B cell (primary cell): Measurements from ENCODE around the gene SMIM7. TPM values are rescaled to one million over a fixed set of nuclear protein-coding genes. Genes with fewer than 3 reads are reported as not detected.

Experiments used
- ATAC-seq: fragments of 200-7000 bp; cut with Tn5 transposase; one replicate; pipeline ENCODE4 v1.10.0; 2021; ENCODE audit warnings: low read depth, mild to moderate bottlenecking, moderate number of reproducible peaks, moderate library complexity
- CTCF ChIA-PET: fragments of 350-600 bp; sonication (Branson Sonifier 250); formaldehyde crosslinking; loops from one replicate; lab custom pipeline; 2021; ENCODE audit warnings: antibody characterized with exemption, inconsistent platforms; lab: Charles Lee
- POLR2A ChIA-PET: fragments of 350-600 bp; sonication (Branson Sonifier 250); formaldehyde crosslinking; loops from one replicate; lab custom pipeline; 2021; ENCODE audit warnings: antibody characterized with exemption; lab: Charles Lee
- DNase-seq: peaks from one replicate; pipeline ENCODE4 v3.0.0; 2013
- H2AFZ ChIP-seq: 2 replicates; pipeline ENCODE4 v1.6.1; 2012; ENCODE audit warnings: mild to moderate bottlenecking, low read depth, low read length; ENCODE audit not compliant: insufficient read depth, poor library complexity, severe bottlenecking
- H3K27ac ChIP-seq, 2 donors: 1 replicate in 1 of 2; 2 replicates in 1 of 2; pipeline ENCODE4 v1.5.1; 2012 to 2013; ENCODE audit warnings: low read length in 2 of 2, mild to moderate bottlenecking in 2 of 2, moderate library complexity in 1 of 2
- H3K27me3 ChIP-seq, 4 experiments: fragments of 200-600 bp in 1 of 4; sonication (generic) in 1 of 4; replicated peaks in 1 of 4; 1 replicate in 2 of 4; 2 replicates in 2 of 4; pipeline versions ENCODE4 v1.6.1 to v1.7.0; 2013 to 2016; ENCODE audit warnings: low read length in 3 of 4, mild to moderate bottlenecking in 2 of 4, mixed read lengths in 1 of 4, moderate library complexity in 1 of 4; ENCODE audit not compliant: insufficient read depth in 4 of 4, control insufficient read depth in 3 of 4; ENCODE audit errors: control extremely low read depth in 1 of 4
- H3K36me3 ChIP-seq, 2 experiments: replicated peaks in 1 of 2; 1 replicate in 1 of 2; 2 replicates in 1 of 2; pipeline versions ENCODE4 v1.6.1 to v1.7.1; 2013; ENCODE audit warnings: low read length in 1 of 2; ENCODE audit not compliant: insufficient read depth in 2 of 2, control insufficient read depth in 1 of 2; ENCODE audit errors: control extremely low read depth in 1 of 2, extremely low read depth in 1 of 2
- H3K4me1 ChIP-seq, 2 donors: fragments of 200-600 bp in 1 of 2; sonication (generic) in 1 of 2; 1 replicate in 1 of 2; 2 replicates in 1 of 2; pipeline versions ENCODE4 v1.5.1 to v1.6.1; 2013 to 2017; ENCODE audit warnings: low read length in 2 of 2; ENCODE audit not compliant: control insufficient read depth in 2 of 2, insufficient read depth in 2 of 2
- H3K4me2 ChIP-seq: replicated peaks from 2 replicates; pipeline ENCODE3; 2012; ENCODE audit warnings: mild to moderate bottlenecking, low read depth, low read length; ENCODE audit not compliant: poor library complexity, severe bottlenecking
- H3K4me3 ChIP-seq, 5 experiments: fragments of 200-600 bp in 1 of 5; sonication (generic) in 1 of 5; 1 replicate in 3 of 5; 2 replicates in 2 of 5; pipeline versions ENCODE4 v1.5.1 to v1.7.0; 2011 to 2016; ENCODE audit warnings: low read length in 4 of 5, mild to moderate bottlenecking in 4 of 5, low read depth in 2 of 5, control low read depth in 1 of 5, moderate library complexity in 1 of 5; ENCODE audit not compliant: insufficient read depth in 1 of 5; ENCODE audit errors: control extremely low read depth in 1 of 5, extremely low read depth in 1 of 5
- H3K79me2 ChIP-seq: fragments of 200-600 bp; sonication (generic); one replicate; pipeline ENCODE4 v1.6.0; 2016; ENCODE audit warnings: low read length; ENCODE audit not compliant: control insufficient read depth, insufficient read depth
- H3K9ac ChIP-seq: fragments of 200-600 bp; sonication (generic); 2 replicates; pipeline ENCODE4 v1.6.1; 2017; ENCODE audit warnings: mild to moderate bottlenecking, low read length, moderate library complexity
- H3K9me3 ChIP-seq, 3 donors: one replicate each; pipeline versions ENCODE4 v1.6.1 to v1.7.1; 2013; ENCODE audit warnings: low read length in 2 of 3; ENCODE audit not compliant: control insufficient read depth in 2 of 3, insufficient read depth in 1 of 3; ENCODE audit errors: control extremely low read depth in 1 of 3
- H4K20me1 ChIP-seq: 2 replicates; pipeline ENCODE4 v1.6.0; 2012; ENCODE audit warnings: mild to moderate bottlenecking, low read length; ENCODE audit not compliant: insufficient read depth, control insufficient read depth, poor library complexity, severe bottlenecking
- H3K27ac Mint-ChIP-seq: one replicate; pipeline ENCODE4 v1.8.0; 2021; ENCODE audit warnings: mixed read lengths
- H3K27me3 Mint-ChIP-seq: one replicate; pipeline ENCODE4 v1.8.0; 2021; ENCODE audit warnings: mixed read lengths
- H3K4me1 Mint-ChIP-seq: one replicate; pipeline ENCODE4 v1.8.0; 2021; ENCODE audit warnings: mixed read lengths
- H3K4me3 Mint-ChIP-seq: one replicate; pipeline ENCODE4 v1.8.0; 2021; ENCODE audit warnings: mixed read lengths
- H3K9me3 Mint-ChIP-seq: one replicate; pipeline ENCODE4 v1.8.0; 2022; ENCODE audit warnings: mixed read lengths; ENCODE audit not compliant: insufficient read depth
- EZH2 ChIP-seq: IDR thresholded peaks from 2 replicates; pipeline ENCODE4 v1.6.1; 2012; ENCODE audit warnings: borderline replicate concordance, low read depth, mild to moderate bottlenecking, moderate library complexity, low read length; ENCODE audit not compliant: insufficient read depth, poor library complexity, severe bottlenecking
- WGBS: methylation state at CpG from one replicate; pipeline ENCODE4 v1.1.5; 2013; ENCODE audit warnings: missing lambda C conversion rate; ENCODE audit not compliant: insufficient coverage; 5-methylcytosine and 5-hydroxymethylcytosine counted together
- intact Hi-C: fragments of 100-400 bp; cut with micrococcal nuclease; formaldehyde crosslinking; loops from one replicate; pipeline ENCODE4 v1.10.0; 2022
- polyA plus RNA-seq: library from polyadenylated mRNA; depleted of rRNA; stranded (reverse); fragments of >200 nt; gene quantifications from 2 replicates; pipeline ENCODE4 v1.2.3, GENCODE V29; 2012
- total RNA-seq, 2 donors: library from RNA; stranded (reverse); fragments of 120-200 nt in 1 of 2; gene quantifications; 1 replicate in 1 of 2; 2 replicates in 1 of 2; pipeline versions ENCODE4 v1.2.3 to v1.2.4, GENCODE V29; 2013 to 2022
- TF ChIP-seq, protein P1 (sequence below): fragments of 200-600 bp; IDR thresholded peaks from one replicate; pipeline ENCODE4 v1.8.0; 2022; ENCODE audit warnings: antibody characterized with exemption, mild to moderate bottlenecking

Gene SMIM7
- total and polyA plus RNA-seq, 2 donors (not counting 1 experiment from before 2014, with no cell fraction given), result 54.7 to 133 TPM

DNA sequence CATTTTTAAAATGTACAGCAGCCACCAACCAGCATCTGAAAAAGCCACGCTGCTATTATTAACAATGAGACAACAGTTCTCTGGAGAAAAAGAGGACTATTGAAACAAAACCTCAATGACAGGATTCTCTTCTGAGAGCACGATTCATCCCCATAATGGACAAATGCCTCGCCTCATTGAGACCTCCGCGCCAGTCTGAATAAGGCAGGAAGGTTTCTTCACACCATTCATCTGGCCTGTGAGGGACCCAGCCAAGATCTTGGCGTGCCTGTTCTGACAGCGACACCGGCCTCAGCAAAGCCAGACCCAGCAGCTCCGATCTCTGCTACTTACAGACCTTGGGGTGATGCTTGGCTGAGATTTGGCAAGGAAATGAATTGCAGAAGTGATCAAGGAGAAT, 14.8 kb downstream of the SMIM7 start:
- 100% methylated on average over 5 of the region's 9 CpGs for WGBS
- H3K4me1 ChIP-seq, result no peaks in the 10 kb centered on the region
- intact Hi-C loops, result no loop called here
- TF ChIP-seq, protein P1, sequence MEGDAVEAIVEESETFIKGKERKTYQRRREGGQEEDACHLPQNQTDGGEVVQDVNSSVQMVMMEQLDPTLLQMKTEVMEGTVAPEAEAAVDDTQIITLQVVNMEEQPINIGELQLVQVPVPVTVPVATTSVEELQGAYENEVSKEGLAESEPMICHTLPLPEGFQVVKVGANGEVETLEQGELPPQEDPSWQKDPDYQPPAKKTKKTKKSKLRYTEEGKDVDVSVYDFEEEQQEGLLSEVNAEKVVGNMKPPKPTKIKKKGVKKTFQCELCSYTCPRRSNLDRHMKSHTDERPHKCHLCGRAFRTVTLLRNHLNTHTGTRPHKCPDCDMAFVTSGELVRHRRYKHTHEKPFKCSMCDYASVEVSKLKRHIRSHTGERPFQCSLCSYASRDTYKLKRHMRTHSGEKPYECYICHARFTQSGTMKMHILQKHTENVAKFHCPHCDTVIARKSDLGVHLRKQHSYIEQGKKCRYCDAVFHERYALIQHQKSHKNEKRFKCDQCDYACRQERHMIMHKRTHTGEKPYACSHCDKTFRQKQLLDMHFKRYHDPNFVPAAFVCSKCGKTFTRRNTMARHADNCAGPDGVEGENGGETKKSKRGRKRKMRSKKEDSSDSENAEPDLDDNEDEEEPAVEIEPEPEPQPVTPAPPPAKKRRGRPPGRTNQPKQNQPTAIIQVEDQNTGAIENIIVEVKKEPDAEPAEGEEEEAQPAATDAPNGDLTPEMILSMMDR, result no peak
- TF ChIP-seq EZH2, result no peak
- Mint-ChIP-seq H3K9me3 (no peaks in the 10 kb centered on the region), H3K27ac (no peak overlapping the region), H3K4me1 (peaks cover 12% of the 10 kb centered on the region), H3K4me3 (no peak overlapping the region), H3K27me3 (no peaks in the 10 kb centered on the region)
- H3K4me3 ChIP-seq, result no peak overlapping the region
- H3K4me2 ChIP-seq, result no peak overlapping the region
- H3K27me3 ChIP-seq, result no peaks in the 10 kb centered on the region
- POLR2A ChIA-PET, result interaction anchor here (0.5 kb wide), 1 partner anchor 316 kb away, joined by 3 read pairs; no protein-coding TSS in a partner anchor
- CTCF ChIA-PET, result no interaction called here
- no peak overlapping the region for H3K9ac ChIP-seq
- no peak for ATAC-seq
- H4K20me1 ChIP-seq, result peaks cover 88% of the 10 kb centered on the region
- no peak overlapping the region for H3K27ac ChIP-seq
- peaks cover 89% of the 10 kb centered on the region for H3K79me2 ChIP-seq
- DNase-seq, result no peak
- peaks cover 10 to 60% of the 10 kb centered on the region in 2 experiments for H3K36me3 ChIP-seq
- no peaks in the 10 kb centered on the region for H3K9me3 ChIP-seq
- no peak overlapping the region for H2AFZ ChIP-seq

DNA sequence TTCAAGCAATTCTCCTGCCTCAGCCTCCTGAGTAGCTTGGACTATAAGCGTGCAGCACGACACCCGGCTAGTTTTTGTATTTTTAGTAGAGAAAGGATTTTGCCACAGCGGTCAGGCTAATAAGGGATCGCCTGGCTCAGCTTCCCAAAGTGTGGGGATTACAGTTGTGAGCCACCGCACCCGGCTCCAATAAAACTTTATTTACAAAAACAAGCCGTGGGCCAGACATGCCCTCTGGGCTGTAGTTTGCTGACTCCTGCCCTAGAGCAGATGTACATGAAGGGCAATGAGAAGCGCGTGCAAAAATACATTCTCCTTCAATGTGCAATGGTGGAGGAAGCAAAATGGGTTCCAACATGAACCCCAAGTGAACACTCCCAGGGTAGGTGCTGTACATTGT, 18.2 kb downstream of the SMIM7 start:
- peaks cover 85% of the 10 kb centered on the region for H4K20me1 ChIP-seq
- no peaks in the 10 kb centered on the region for H3K9me3 Mint-ChIP-seq
- no peaks in the 10 kb centered on the region for H3K27me3 Mint-ChIP-seq
- ATAC-seq (no peak), DNase-seq (no peak)
- no peak overlapping the region for H3K9ac ChIP-seq
- H3K79me2 ChIP-seq, result peaks cover 100% of the 10 kb centered on the region
- H2AFZ ChIP-seq, result no peak overlapping the region
- H3K4me1 ChIP-seq, result peaks cover 4 to 5% of the 10 kb centered on the region in 2 donors
- peaks cover 8 to 73% of the 10 kb centered on the region in 2 experiments for H3K36me3 ChIP-seq
- no peaks in the 10 kb centered on the region for H3K9me3 ChIP-seq
- no peak overlapping the region for H3K4me2 ChIP-seq
- H3K4me3 Mint-ChIP-seq, result no peak overlapping the region
- H3K4me3 ChIP-seq, result no peak overlapping the region
- no peak for TF ChIP-seq EZH2
- TF ChIP-seq, protein P1, result no peak
- peaks cover 21% of the 10 kb centered on the region for H3K4me1 Mint-ChIP-seq
- H3K27ac Mint-ChIP-seq, result no peak overlapping the region
- WGBS, result 99% methylated on average over 7 of the region's 10 CpGs
- POLR2A ChIA-PET, result no interaction called here
- CTCF ChIA-PET, result no interaction called here
- no peaks in the 10 kb centered on the region for H3K27me3 ChIP-seq
- intact Hi-C loops, result no loop called here
- H3K27ac ChIP-seq, result no peak overlapping the region
